ENCODE data around the gene ASTN1. TPM values are rescaled to one million over a fixed set of nuclear protein-coding genes. Genes with fewer than 3 reads are reported as not detected.

The ASTN1 gene
- total RNA-seq, 1 experiment from 2014 or later: 0.42 TPM

GRCh38 chr1:177163844-177164379 is 600 bp downstream of the ASTN1 start:
- no peaks in the 10 kb centered on the region for H4K20me1 ChIP-seq (ENCODE audit: insufficient read depth)
- H3K9me2 ChIP-seq (ENCODE audit: insufficient read depth): no peaks in the 10 kb centered on the region
- H3K4me1 ChIP-seq (ENCODE audit: control insufficient read depth in 1 of 2, insufficient read depth in 2 of 2, low read length in 2 of 2): no peaks in the 10 kb centered on the region
- no peak overlapping the region for H3K9ac ChIP-seq (ENCODE audit: low read length)
- POLR2A ChIA-PET: no interaction called here
- no peak overlapping the region for H2AFZ ChIP-seq (ENCODE audit: low read depth, low read length, poor library complexity, severe bottlenecking)
- H3K27me3 ChIP-seq (ENCODE audit: insufficient read depth, low read length): peaks cover 6% of the 10 kb centered on the region; the same call in 1 of the 2 replicates
- no peak for ATAC-seq
- TF ChIP-seq CEBPB (IDR thresholded peaks at IDR 0.05; ENCODE audit: low read depth) (no peak), EZH2phosphoT487 (IDR thresholded peaks at IDR 0.05; ENCODE audit: borderline replicate concordance) (no peak), ZNF274 (IDR thresholded peaks at IDR 0.05; ENCODE audit: low read depth, low read length) (no peak), POLR2AphosphoS5 (IDR thresholded peaks at IDR 0.05; ENCODE audit: low read depth, low read length) (no peak), SIN3A (IDR thresholded peaks at IDR 0.05; ENCODE audit: low read depth) (no peak), TCF7L2 (IDR thresholded peaks at IDR 0.05; ENCODE audit: borderline replicate concordance, extremely low read depth, insufficient read depth, insufficient read length) (no peak), ZFX (IDR thresholded peaks at IDR 0.05) (no peak), FOSL1 (IDR thresholded peaks at IDR 0.05; ENCODE audit: low read depth) (no peak), REST (IDR thresholded peaks at IDR 0.05; ENCODE audit: low read depth) (no peak), MAX (IDR thresholded peaks at IDR 0.05) (no peak), CBX3 (IDR thresholded peaks at IDR 0.05; ENCODE audit: low read depth) (no peak), SP1 (IDR thresholded peaks at IDR 0.05; ENCODE audit: low read depth) (no peak), ATF3 (IDR thresholded peaks at IDR 0.05) (no peak), EZH2 (IDR thresholded peaks at IDR 0.05) (no peak), RAD21 (IDR thresholded peaks at IDR 0.05; ENCODE audit: low read depth) (no peak), SRF (IDR thresholded peaks at IDR 0.05; ENCODE audit: low read depth) (no peak), CTCF (IDR thresholded peaks at IDR 0.05 in 2 of 3, conservative IDR thresholded peaks at IDR 0.05 in 1 of 3; ENCODE audit: borderline replicate concordance in 1 of 3, insufficient read depth in 1 of 3, low read depth in 2 of 3, low read length in 2 of 3) (no peak), POLR2A (IDR thresholded peaks at IDR 0.05; ENCODE audit: borderline replicate concordance, extremely low read depth, insufficient read depth, insufficient read length) (no peak), JUND (IDR thresholded peaks at IDR 0.05) (no peak)
- H3K4me3 ChIP-seq (replicated peaks in 1 of 2; ENCODE audit: low read depth in 1 of 2, low read length in 2 of 2): no peak overlapping the region
- no peak overlapping the region for H3K27ac ChIP-seq (ENCODE audit: low read depth, low read length)
- H3K9me3 ChIP-seq (ENCODE audit: control insufficient read depth in 1 of 2, insufficient read depth in 1 of 2, low read depth in 1 of 2, low read length in 2 of 2): no peaks in the 10 kb centered on the region
- intact Hi-C loops (cut with micrococcal nuclease): no loop called here
- H3K4me2 ChIP-seq (ENCODE audit: low read length): no peak overlapping the region
- BruUV-seq (replicated peaks): no TSS peak
- H3K36me3 ChIP-seq (ENCODE audit: control insufficient read depth in 1 of 2, insufficient read depth in 2 of 2, low read length in 2 of 2): no peaks in the 10 kb centered on the region
- H3K79me2 ChIP-seq (ENCODE audit: insufficient read depth, low read length): no peaks in the 10 kb centered on the region
- RAD21 ChIA-PET (ENCODE audit: low non-redundant PET in 1 of 2, low total read pairs in 2 of 2, uncharacterized antibody in 2 of 2, unreplicated experiment in 2 of 2): no interaction called here
- no peak for DNase-seq (ENCODE audit: low read depth, low spot score)
- CTCF ChIA-PET: interaction anchor here (1.2 kb wide), 1 partner anchor 18 kb away, joined by 4 read pairs; no protein-coding TSS in a partner anchor

All from HCT116 (cell line).